Measurements from ENCODE around the gene WTIP.
A peak's percentile ranks its signal among the peaks of the same experiment; 100 is the strongest.

The WTIP gene

GRCh38 chr19:34480971-34481841 is at the start of gene WTIP:
WTIP (plus strand) TSS chr19:34481758; CDS start chr19:34481975, 217 bp downstream.
- TF ChIP-seq CTCF (IDR thresholded peaks at IDR 0.05; ENCODE audit: low read depth, low read length), result no peak
- DNase-seq (ENCODE audit: low read depth in 2 of 2), result peak; percentile 82 to 95
- peak within 1 kb of the TSS; percentile 69 to 79 for H3K4me3 ChIP-seq (replicated peaks in 1 of 2; ENCODE audit: low read depth in 2 of 2, low read length in 2 of 2)

- DNase-seq (ENCODE audit: low read depth in 2 of 2), result peak; percentile 49 to 57
- no peak for TF ChIP-seq CTCF (IDR thresholded peaks at IDR 0.05; ENCODE audit: low read depth, low read length)
- H3K4me3 ChIP-seq (replicated peaks in 1 of 2; ENCODE audit: low read depth in 2 of 2, low read length in 2 of 2), result no peak overlapping the region
Observed at GRCh38 chr19:34432797-34433196, 48.8 kb upstream of the WTIP start.

GRCh38 chr19:34436716-34437115 is 44.8 kb upstream of the WTIP start:
- peak; percentile 56 to 63 for DNase-seq (ENCODE audit: low read depth in 2 of 2)
- H3K4me3 ChIP-seq (replicated peaks in 1 of 2; ENCODE audit: low read depth in 2 of 2, low read length in 2 of 2), result no peak overlapping the region
- TF ChIP-seq CTCF (IDR thresholded peaks at IDR 0.05; ENCODE audit: low read depth, low read length), result no peak

DNA sequence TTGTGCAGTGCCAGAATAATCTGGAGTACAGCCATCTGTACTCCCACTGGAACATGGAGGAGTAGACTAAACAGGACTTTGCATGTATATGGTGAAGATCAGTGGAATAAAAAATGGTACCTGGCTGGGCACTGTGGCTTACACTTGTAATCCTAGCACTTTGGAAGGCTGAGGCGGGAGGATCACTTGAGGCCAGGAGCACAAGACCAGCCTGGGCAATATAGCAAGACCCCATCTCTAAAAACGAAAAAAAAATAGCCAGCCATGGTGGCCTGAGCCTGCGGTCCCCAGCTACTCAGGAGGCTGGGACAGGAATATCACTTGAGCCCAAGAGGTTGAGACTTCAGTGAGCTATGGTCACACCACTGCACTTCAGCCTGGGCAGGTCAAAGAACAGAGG is 33.4 kb upstream of the WTIP start:
- no peak for TF ChIP-seq CTCF (IDR thresholded peaks at IDR 0.05; ENCODE audit: low read depth, low read length)
- no peak overlapping the region for H3K4me3 ChIP-seq (replicated peaks in 1 of 2; ENCODE audit: low read depth in 2 of 2, low read length in 2 of 2)
- DNase-seq (ENCODE audit: low read depth in 2 of 2), result no peak

DNA sequence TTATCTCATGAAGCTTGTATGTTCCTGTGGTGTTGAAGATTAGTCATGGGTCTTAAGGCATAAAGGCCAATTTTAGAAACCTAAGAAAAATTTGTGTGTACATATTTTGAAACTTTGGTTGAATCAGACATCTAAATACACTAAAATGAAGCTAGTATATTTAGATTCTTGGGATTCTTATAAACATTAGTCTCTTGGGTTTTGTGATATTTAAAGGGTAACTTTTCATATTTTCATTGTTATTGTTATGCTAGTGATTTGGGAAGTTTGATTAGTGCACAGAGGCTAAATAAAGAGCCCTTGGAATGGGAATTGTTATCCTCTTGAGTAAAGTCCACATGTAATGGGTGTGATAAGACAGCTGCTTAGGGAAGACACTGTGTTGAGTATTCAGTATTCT is 28.8 kb upstream of the WTIP start:
- peak in 1 of 2 donors; percentile 52 for DNase-seq (ENCODE audit: low read depth in 2 of 2)
- no peak for TF ChIP-seq CTCF (IDR thresholded peaks at IDR 0.05; ENCODE audit: low read depth, low read length)
- no peak overlapping the region for H3K4me3 ChIP-seq (replicated peaks in 1 of 2; ENCODE audit: low read depth in 2 of 2, low read length in 2 of 2)

DNA sequence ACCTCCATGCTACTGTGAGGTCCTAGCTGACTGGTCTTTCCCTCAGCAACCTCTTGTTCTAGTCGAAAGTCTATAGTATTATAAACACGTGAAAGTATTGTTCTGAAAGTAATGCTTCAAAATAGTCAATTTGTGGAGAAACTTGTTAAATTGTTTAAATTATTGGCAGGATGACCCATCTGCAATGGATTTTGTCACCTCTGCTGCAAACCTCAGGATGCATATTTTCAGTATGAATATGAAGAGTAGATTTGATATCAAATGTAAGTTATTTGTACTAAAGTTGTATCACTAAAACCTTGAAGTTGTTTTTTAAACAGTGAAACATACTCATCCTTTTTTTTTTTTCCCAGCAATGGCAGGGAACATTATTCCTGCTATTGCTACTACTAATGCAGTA is 27.5 kb upstream of the WTIP start:
- no peak for DNase-seq (ENCODE audit: low read depth in 2 of 2)
- no peak for TF ChIP-seq CTCF (IDR thresholded peaks at IDR 0.05; ENCODE audit: low read depth, low read length)
- H3K4me3 ChIP-seq (replicated peaks in 1 of 2; ENCODE audit: low read depth in 2 of 2, low read length in 2 of 2), result no peak overlapping the region
